ENCODE data around the gene CRABP2. TPM values are rescaled to one million over a fixed set of nuclear protein-coding genes. Genes with fewer than 3 reads are reported as not detected.

The CRABP2 gene
- total and polyA plus RNA-seq, 2 donors (not counting 1 experiment from before 2014, with no cell fraction given) = 0.89 to 1.2 TPM

DNA sequence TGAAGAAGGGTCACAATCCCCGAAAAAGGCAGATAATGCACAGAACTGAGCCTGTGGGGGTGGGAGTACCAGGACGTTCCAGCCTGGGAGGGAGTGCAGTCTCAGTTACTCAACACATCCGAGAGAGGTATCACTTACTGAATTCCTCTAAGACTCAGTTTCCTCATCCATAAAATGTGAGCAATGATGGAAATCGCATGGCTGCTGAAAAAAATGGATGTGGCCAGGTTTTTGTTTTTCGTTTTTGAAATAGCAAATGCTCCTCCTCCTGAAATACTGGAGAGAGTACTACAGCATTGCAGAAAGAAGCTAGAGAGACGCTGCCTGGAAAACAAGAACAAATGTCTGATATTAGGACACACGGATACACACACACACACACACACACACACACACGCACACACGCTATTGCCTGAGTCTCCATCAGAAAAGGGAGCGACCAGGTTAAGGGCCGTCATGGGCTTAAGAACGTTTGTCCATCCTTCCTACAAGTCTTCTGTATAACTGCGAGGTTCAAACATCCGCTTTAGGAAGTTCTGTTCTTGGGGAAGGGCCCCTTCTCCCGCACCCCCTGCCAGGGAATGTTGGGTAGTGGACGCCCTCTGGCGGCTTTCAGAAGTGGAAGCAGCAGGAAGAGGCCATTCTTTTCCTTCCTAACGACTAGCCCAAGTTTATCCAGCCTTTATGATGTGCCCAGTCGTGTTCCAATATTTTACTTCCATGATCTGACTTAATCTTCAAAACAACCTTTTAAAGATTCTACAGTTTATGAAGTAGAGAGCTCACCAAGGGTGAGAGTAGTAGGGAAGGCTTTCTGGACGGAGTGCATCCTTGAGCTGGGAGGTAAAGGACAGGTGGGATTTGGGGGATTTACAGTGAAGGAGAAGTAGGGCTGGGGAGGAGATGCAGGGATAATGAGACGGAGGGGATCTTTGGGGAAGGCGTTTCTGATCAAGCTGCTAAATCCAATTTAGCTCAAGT is 27.5 kb downstream of the CRABP2 start:
- Histone ChIP-seq H3K4me1 (ENCODE audit: control insufficient read depth in 2 of 2, insufficient read depth in 2 of 2, low read length in 2 of 2) (peaks cover 25 to 32% of the 10 kb centered on the region in 2 donors), H3K4me2 (replicated peaks; ENCODE audit: low read depth, low read length, poor library complexity, severe bottlenecking) (peak overlapping the region; percentile 62), H2AFZ (ENCODE audit: insufficient read depth, low read depth, low read length, poor library complexity, severe bottlenecking) (peak overlapping the region; percentile 5), H3K27ac (ENCODE audit: low read length in 2 of 2) (no peak overlapping the region), H3K79me2 (ENCODE audit: control insufficient read depth, insufficient read depth, low read length) (no peaks in the 10 kb centered on the region), H3K36me3 (replicated peaks in 1 of 2; ENCODE audit: control extremely low read depth in 1 of 2, control insufficient read depth in 1 of 2, extremely low read depth in 1 of 2, insufficient read depth in 2 of 2, low read length in 1 of 2) (no peaks in the 10 kb centered on the region), H3K9me3 (ENCODE audit: control extremely low read depth in 1 of 3, control insufficient read depth in 2 of 3, insufficient read depth in 1 of 3, low read length in 2 of 3) (peaks cover 0 to 7% (median 0%) of the 10 kb centered on the region in 3 donors), H3K4me3 (ENCODE audit: control extremely low read depth in 1 of 5, extremely low read depth in 1 of 5, insufficient read depth in 1 of 5, low read depth in 2 of 5, low read length in 4 of 5) (peak overlapping the region in 1 of 5 experiments; percentile 24), H3K9ac (ENCODE audit: low read length) (no peak overlapping the region), H3K27me3 (replicated peaks in 1 of 4; ENCODE audit: control extremely low read depth in 1 of 4, control insufficient read depth in 3 of 4, insufficient read depth in 4 of 4, low read length in 3 of 4) (peaks cover 0 to 83% (median 47%) of the 10 kb centered on the region in 4 experiments), H4K20me1 (ENCODE audit: control insufficient read depth, insufficient read depth, low read length, poor library complexity, severe bottlenecking) (no peaks in the 10 kb centered on the region)
- WGBS (ENCODE audit: insufficient coverage) = 5% methylated on average over 14 of the region's 22 CpGs
- peak overlapping the region; percentile 53 for H3K4me3 Mint-ChIP-seq
- intact Hi-C loops (cut with micrococcal nuclease) = loop anchor here (1.0 kb wide), 2 partner anchors 18 to 52 kb away; no protein-coding TSS in a partner anchor
- ATAC-seq (ENCODE audit: low read depth) (no peak), DNase-seq (peak; percentile 78)
- H3K27me3 Mint-ChIP-seq = peaks cover 52% of the 10 kb centered on the region
- H3K9me3 Mint-ChIP-seq (ENCODE audit: insufficient read depth) = no peaks in the 10 kb centered on the region
- H3K4me1 Mint-ChIP-seq = peaks cover 25% of the 10 kb centered on the region
- ChIA-PET CTCF (interaction anchor here (1.0 to 8.5 kb wide), 16 partner anchors 12 to 292 kb away, joined by 3 to 102 read pairs (median 6); partner anchors contain the start of genes BCAN, CRABP2 and HAPLN2), POLR2A (interaction anchor here (0.5 to 0.6 kb wide), 2 partner anchors 8 to 28 kb away, joined by 3 to 4 read pairs; partner anchors contain the start of gene CRABP2)
- H3K27ac Mint-ChIP-seq = peak overlapping the region; percentile 57
- TF ChIP-seq, protein P1, sequence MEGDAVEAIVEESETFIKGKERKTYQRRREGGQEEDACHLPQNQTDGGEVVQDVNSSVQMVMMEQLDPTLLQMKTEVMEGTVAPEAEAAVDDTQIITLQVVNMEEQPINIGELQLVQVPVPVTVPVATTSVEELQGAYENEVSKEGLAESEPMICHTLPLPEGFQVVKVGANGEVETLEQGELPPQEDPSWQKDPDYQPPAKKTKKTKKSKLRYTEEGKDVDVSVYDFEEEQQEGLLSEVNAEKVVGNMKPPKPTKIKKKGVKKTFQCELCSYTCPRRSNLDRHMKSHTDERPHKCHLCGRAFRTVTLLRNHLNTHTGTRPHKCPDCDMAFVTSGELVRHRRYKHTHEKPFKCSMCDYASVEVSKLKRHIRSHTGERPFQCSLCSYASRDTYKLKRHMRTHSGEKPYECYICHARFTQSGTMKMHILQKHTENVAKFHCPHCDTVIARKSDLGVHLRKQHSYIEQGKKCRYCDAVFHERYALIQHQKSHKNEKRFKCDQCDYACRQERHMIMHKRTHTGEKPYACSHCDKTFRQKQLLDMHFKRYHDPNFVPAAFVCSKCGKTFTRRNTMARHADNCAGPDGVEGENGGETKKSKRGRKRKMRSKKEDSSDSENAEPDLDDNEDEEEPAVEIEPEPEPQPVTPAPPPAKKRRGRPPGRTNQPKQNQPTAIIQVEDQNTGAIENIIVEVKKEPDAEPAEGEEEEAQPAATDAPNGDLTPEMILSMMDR (IDR thresholded peaks at IDR 0.05) = peak; percentile 67
- no peak for TF ChIP-seq EZH2 (IDR thresholded peaks at IDR 0.05; ENCODE audit: borderline replicate concordance, insufficient read depth, low read depth, low read length, poor library complexity, severe bottlenecking)
